HUES6 (cell line): Measurements from ENCODE around the gene TEX14.
A peak's percentile ranks its signal among the peaks of the same experiment; 100 is the strongest.

Source experiments
- H3K27ac ChIP-seq: 2 replicates; pipeline ENCODE4 v1.7.0; 2013; ENCODE audit warnings: low read depth, mild to moderate bottlenecking, low read length, inconsistent platforms
- H3K27me3 ChIP-seq: 2 replicates; pipeline ENCODE4 v1.6.1; 2013; ENCODE audit warnings: low read length; ENCODE audit not compliant: control insufficient read depth, insufficient read depth
- H3K36me3 ChIP-seq: 2 replicates; pipeline ENCODE4 v1.6.1; 2013; ENCODE audit warnings: low read length; ENCODE audit not compliant: control insufficient read depth, insufficient read depth
- H3K4me1 ChIP-seq: 2 replicates; pipeline ENCODE4 v1.6.1; 2013; ENCODE audit warnings: low read length; ENCODE audit not compliant: control insufficient read depth, insufficient read depth
- H3K4me3 ChIP-seq: 2 replicates; pipeline ENCODE4 v1.5.1; 2013; ENCODE audit warnings: low read depth, low read length
- H3K9ac ChIP-seq: one replicate; pipeline ENCODE4 v1.6.1; 2013; ENCODE audit warnings: mild to moderate bottlenecking, low read length
- H3K9me3 ChIP-seq: 2 replicates; pipeline ENCODE4 v1.6.1; 2013; ENCODE audit warnings: low read depth, low read length; ENCODE audit not compliant: control insufficient read depth, insufficient read depth

The TEX14 gene

DNA sequence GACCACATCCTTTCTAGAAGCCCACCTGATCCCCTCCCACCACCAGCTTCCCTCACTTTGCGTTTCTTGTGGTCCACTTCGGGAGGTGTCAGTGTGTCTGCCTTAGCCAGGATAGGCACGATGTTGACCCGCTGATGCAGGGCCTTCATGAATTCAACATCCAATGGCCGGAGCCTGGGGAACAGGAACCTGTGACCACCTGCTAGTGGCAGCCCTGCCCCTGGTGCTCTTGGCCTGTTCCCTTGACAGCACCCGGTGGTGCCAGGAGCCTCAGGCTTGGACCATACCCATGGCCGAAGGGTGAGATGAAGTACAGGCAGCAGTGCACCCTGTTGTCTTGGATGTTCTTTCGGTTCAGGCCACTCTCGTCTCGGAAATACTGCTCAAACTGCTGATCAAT lies 170.2 kb downstream of the TEX14 start:
- H3K27ac ChIP-seq, result no peak overlapping the region
- H3K9ac ChIP-seq, result no peak overlapping the region
- H3K4me3 ChIP-seq, result no peak overlapping the region
- H3K4me1 ChIP-seq, result peaks cover 19% of the 10 kb centered on the region
- H3K36me3 ChIP-seq, result no peaks in the 10 kb centered on the region
- no peaks in the 10 kb centered on the region for H3K27me3 ChIP-seq
- H3K9me3 ChIP-seq, result no peaks in the 10 kb centered on the region

DNA sequence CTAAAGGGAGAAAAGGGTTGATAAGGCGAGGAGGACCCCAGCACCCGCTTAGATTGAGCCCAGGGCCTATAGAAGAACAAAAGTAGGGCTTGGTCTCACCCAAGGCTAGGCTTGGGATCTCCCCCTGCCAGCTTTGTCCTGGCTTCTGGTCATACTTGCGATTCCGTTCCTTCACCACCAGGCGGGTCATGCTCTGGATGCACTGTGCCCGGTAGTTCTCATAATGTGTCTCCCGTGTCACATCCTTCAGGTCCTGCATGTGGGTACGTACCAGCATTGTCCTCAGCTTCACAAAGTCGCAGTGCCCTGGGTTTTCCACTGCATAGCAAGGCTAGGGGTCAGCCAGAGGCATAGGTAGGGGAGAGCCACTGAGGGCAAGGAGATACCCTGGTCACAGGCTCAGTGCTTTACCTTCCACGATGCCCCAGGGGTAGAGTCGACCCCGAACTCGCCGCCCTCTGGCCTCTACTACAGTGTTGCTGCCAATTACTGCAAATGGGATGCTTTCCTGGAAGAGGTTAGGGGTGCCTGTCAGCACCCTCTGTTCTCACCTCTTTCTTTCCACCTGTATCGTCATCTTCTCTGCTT lies 170.9 kb downstream of the TEX14 start:
- no peaks in the 10 kb centered on the region for H3K27me3 ChIP-seq
- H3K27ac ChIP-seq, result no peak overlapping the region
- no peak overlapping the region for H3K9ac ChIP-seq
- H3K9me3 ChIP-seq, result no peaks in the 10 kb centered on the region
- no peak overlapping the region for H3K4me3 ChIP-seq
- peaks cover 19% of the 10 kb centered on the region for H3K4me1 ChIP-seq
- H3K36me3 ChIP-seq, result no peaks in the 10 kb centered on the region

DNA sequence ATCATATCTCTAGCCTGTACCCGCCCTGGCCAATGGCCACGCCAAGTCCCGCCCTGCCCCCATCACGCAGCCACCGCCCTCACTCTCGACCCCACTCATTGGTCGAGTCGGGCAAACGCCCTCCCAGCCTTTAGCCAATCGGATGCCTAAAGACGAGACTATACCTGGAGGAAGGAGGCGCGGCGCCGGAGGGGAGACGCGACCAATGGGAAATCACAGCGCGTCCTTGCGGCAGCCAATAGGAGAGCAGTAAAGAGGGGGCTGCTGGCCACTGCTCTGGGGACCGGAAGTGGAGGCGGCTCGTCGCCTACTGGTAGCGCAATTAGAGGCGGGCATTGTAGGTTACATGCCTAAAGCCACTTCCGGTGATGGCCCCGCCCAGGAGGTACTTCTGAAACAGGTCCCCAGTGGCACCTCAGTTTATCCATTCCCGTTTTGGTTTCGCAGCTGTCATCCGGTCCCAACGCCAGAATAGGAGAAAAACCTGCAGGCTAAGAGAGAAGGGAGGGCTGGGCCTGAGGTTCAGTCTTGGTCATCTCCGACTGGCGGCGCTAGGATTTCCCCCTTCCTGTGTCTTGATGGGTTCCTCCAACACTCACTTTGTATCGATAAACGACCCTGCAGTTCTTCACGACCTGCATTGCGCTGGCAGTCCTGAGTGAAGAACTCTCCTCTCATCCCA lies 173.8 kb downstream of the TEX14 start:
- peak overlapping the region; percentile 87 for H3K4me3 ChIP-seq
- no peaks in the 10 kb centered on the region for H3K9me3 ChIP-seq
- no peaks in the 10 kb centered on the region for H3K27me3 ChIP-seq
- peak overlapping the region; percentile 72 for H3K9ac ChIP-seq
- peak overlapping the region; percentile 8; the same call in 1 of the 2 replicates for H3K27ac ChIP-seq
- H3K4me1 ChIP-seq, result peaks cover 13% of the 10 kb centered on the region; the same call in 1 of the 2 replicates
- H3K36me3 ChIP-seq, result no peaks in the 10 kb centered on the region

DNA sequence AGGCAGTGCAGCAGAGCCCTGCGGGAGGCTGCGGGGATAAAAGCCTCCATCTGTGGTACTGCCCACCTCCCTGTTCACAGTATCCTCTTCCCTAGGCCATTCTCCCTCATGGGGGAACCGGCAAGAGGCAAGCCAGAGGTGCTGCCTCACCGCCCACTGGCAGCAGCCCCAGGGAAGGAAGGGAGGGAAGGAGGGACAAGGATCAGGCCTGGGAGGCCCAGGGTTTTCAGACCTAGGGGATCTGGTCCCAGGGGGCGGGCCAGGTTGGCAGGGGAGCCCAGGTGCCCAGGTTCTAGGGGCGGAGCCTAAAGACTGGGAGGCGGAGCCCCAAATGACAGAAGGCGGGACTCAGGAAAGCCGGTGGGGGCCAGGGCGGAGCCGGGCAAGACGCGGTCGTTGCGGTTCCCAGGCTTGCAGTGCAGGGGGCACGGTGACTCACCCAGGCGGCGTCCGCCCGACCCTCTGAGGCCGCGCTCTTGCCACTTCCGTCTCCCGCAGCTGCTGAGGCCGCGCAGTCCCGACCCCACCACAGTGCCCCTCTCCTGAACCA lies 174.4 kb downstream of the TEX14 start:
- H3K36me3 ChIP-seq, result peaks cover 2% of the 10 kb centered on the region
- H3K4me3 ChIP-seq, result peak overlapping the region; percentile 80
- peaks cover 13% of the 10 kb centered on the region; the same call in 1 of the 2 replicates for H3K4me1 ChIP-seq
- no peaks in the 10 kb centered on the region for H3K27me3 ChIP-seq
- peak overlapping the region; percentile 52; the same call in 1 of the 2 replicates for H3K27ac ChIP-seq
- H3K9ac ChIP-seq, result peak overlapping the region; percentile 63
- H3K9me3 ChIP-seq, result no peaks in the 10 kb centered on the region

DNA sequence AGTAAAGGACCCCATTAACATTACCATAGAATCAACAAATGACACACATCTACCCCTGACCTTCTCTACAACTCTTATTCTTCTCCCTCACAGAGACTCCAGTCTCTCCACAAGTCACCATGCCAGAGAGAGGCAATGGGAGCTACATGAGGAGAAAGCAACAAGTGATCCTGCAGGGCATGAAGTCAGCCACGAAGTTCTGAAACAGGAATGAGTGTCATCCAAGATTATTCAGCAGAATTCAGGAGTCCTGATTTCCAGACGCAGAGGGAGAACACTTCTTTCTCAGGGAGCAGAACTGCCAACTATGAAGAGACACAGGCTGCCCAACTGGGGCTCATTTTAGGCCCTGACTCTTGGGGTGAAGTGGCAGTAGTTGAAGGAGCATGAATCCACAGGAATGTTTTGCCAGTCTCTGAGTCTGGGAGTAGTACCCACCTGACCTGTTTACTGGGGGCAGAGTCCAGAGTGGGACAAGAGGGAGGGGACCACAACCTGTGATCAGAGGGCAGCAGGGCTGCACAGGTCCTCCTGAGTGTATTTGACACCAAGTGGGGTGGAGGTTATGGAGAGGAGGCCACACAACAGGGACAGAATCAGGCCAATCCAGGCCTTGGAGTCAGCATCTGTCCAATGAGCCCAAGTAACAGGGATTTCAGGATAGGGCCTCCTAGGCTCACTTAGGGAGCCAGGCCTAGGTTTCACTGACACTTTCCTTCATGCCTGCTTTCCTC lies 175.0 kb downstream of the TEX14 start:
- H3K4me3 ChIP-seq, result peak overlapping the region; percentile 80
- peaks cover 13% of the 10 kb centered on the region; the same call in 1 of the 2 replicates for H3K4me1 ChIP-seq
- peaks cover 8% of the 10 kb centered on the region for H3K36me3 ChIP-seq
- peak overlapping the region; percentile 63 for H3K9ac ChIP-seq
- peak overlapping the region; percentile 52; the same call in 1 of the 2 replicates for H3K27ac ChIP-seq
- no peaks in the 10 kb centered on the region for H3K27me3 ChIP-seq
- no peaks in the 10 kb centered on the region for H3K9me3 ChIP-seq

DNA sequence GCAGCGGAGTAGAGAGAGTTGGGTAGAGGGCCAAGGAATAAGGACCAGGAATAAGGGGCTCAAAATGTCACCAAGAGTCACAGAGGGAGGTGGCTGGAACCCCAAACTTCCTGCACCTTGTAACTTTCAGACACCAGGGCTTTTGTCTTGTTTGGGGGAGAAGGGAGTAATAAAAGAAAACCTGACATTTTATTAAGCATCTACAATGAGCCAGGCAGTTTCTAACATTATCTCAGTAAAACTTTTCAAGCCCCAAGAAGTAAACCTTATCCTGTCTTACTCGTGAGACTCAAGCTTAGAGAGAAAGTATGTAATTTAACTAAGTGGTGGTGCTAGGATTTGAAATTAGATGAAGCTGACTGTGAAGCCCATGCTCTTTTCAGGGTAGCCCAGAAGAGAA lies 176.6 kb downstream of the TEX14 start:
- H3K9me3 ChIP-seq, result no peaks in the 10 kb centered on the region
- peaks cover 23% of the 10 kb centered on the region for H3K36me3 ChIP-seq
- H3K27me3 ChIP-seq, result no peaks in the 10 kb centered on the region
- peaks cover 13% of the 10 kb centered on the region; the same call in 1 of the 2 replicates for H3K4me1 ChIP-seq
- H3K9ac ChIP-seq, result no peak overlapping the region
- H3K4me3 ChIP-seq, result peak overlapping the region; percentile 73
- H3K27ac ChIP-seq, result no peak overlapping the region

DNA sequence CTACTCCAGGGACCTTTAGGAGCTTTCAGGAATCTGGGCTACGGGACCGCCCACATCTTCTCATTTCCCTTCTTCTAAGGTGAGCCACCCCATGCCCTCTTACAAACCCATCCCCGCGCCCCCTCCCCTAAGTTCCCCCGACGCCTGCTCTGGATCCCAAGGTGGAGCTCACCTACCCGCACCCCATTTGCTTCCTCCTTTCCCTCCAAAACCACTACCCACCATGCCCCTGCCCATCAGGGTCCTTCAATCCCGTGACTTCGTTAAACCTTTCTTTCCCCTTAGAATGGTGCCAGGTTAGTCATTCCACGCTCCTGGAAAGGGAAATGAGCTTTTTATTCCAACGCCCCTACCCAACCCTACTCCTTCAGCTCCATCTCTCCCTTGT lies 177.1 kb downstream of the TEX14 start:
- Histone ChIP-seq H3K9me3 (no peaks in the 10 kb centered on the region), H3K4me3 (peak overlapping the region; percentile 73), H3K27me3 (no peaks in the 10 kb centered on the region), H3K27ac (no peak overlapping the region), H3K9ac (no peak overlapping the region), H3K36me3 (peaks cover 29% of the 10 kb centered on the region), H3K4me1 (peaks cover 13% of the 10 kb centered on the region; the same call in 1 of the 2 replicates)

DNA sequence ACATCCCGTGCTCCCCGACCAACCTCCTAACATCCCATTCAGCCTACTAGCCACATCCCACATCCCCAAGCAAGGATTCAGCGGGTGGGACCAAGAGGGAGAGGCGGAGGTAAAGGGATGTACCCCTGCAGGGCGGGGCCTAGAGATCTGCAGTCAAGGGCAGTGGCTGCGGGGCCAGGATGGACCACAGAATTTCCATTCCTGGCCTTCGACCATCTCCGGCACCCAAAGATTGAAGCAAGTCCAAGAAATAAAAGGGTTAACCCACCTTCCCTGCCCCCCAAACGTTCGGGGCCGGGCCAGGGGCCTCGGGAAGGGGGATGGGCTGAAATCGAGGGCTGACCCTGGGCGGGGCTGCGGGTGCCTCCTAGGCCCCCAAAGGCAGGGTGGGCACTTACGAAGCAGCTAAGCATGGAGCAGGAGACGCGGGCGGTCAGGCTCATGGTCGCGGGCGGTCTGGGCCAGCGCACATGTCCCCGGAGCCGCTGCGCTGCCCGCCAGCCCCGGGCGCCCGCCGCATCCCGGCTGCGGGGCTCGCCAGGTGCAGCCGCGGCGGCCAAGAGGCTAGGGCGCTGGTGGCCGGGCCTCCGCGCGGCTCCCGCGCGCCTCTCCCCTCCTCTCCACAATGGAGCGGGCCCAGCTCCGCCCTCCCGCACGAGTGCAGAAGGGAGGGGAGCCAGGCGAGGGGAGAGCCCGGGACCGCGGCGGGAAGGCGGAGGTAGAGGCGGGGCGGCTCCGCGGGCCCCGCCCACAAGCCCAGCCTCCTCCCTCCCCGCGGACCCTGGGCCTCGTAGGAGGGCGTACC lies 177.7 kb downstream of the TEX14 start, which contains the start of gene MTMR4:
TSS of gene MTMR4 (minus strand) at position 674 of the 805 bp plus-strand sequence. CDS start at position 443, 231 bp downstream.
- Histone ChIP-seq H3K36me3 (peaks cover 33% of the 10 kb centered on the region), H3K9me3 (no peaks in the 10 kb centered on the region), H3K27ac (no peak within 1 kb of the TSS), H3K27me3 (no peaks in the 10 kb centered on the region), H3K4me3 (peak within 1 kb of the TSS; percentile 73), H3K4me1 (peaks cover 13% of the 10 kb centered on the region; the same call in 1 of the 2 replicates), H3K9ac (peak within 1 kb of the TSS; percentile 63)

DNA sequence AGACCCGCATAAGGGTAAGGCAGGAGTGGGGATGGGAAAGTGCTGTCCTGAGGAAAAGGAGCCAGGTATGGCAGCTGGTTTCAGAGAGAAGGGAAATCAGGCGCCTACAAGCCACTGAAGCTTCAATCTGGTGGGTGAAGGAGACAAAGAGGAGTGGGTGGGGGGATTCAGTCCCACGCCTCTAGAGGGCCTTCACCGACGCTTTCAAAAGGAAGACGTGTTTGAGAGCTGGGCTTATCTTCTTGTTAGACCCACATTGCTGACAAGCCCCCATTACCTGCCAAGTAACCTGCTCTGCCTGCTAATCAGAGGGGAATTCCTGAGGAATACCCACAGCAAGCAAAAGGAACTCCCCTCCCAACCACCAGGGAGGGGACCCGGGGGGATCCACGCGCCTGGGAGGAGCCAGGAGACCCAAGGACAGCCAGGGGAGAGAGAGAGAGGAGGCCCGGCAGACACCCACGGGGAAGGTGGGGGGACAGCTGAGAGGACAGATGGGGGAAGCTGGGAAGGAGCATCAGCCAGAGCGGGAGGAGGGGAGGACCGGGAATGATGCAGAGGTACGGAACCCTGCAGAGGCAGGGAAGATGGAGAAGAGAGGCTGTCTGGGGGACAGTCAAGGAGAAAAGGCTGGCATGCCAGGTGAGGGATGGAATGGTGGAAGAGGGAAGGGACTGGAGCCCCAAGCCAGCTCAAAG lies 178.4 kb downstream of the TEX14 start:
- peaks cover 41% of the 10 kb centered on the region for H3K36me3 ChIP-seq
- H3K27ac ChIP-seq, result no peak overlapping the region
- H3K27me3 ChIP-seq, result no peaks in the 10 kb centered on the region
- peaks cover 10% of the 10 kb centered on the region; the same call in 1 of the 2 replicates for H3K4me1 ChIP-seq
- peak overlapping the region; percentile 73 for H3K4me3 ChIP-seq
- H3K9ac ChIP-seq, result peak overlapping the region; percentile 63
- no peaks in the 10 kb centered on the region for H3K9me3 ChIP-seq

DNA sequence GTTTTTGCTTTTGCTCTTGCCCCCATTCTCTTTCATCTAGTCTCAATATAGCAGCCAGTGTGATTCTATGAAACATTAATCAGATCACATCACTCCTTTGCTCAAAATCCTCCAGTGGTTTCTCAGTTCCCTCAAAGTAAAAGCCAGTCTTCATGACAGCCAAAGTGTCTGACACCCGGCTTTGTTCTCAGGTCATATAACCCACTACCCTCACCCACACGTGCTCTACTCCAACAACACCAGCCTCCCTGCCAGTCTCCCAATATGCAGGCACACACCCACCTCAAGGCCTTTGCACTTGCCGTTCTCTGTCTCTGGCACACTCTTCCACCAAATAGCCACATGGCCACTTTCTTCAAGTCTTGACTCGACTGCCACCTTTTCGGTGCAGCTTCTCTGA lies 181.8 kb downstream of the TEX14 start:
- peaks cover 4% of the 10 kb centered on the region; the same call in 1 of the 2 replicates for H3K4me1 ChIP-seq
- H3K36me3 ChIP-seq, result peaks cover 72% of the 10 kb centered on the region

More for the DNA sequence above, 181.8 kb downstream of the TEX14 start:
- no peaks in the 10 kb centered on the region for H3K27me3 ChIP-seq
- no peak overlapping the region for H3K9ac ChIP-seq
- no peaks in the 10 kb centered on the region for H3K9me3 ChIP-seq
- H3K27ac ChIP-seq, result no peak overlapping the region
- H3K4me3 ChIP-seq, result no peak overlapping the region
